Tibial artery (tissue), 4 donors: ENCODE measurements around the gene DZIP1.
A peak's percentile ranks its signal among the peaks of the same experiment; 100 is the strongest.

ENCODE experiments used
- DNase-seq, 2 donors: peaks; one replicate each; pipeline ENCODE4 v3.0.0-alpha.2; 2019
- H3K27ac ChIP-seq, 2 donors: fragments of 200-600 bp; sonication (generic) in 1 of 2; 1 replicate in 1 of 2; 2 replicates in 1 of 2; pipeline ENCODE4 v1.5.1; 2018 to 2019; ENCODE audit warnings: mild to moderate bottlenecking in 1 of 2
- H3K27me3 ChIP-seq, 2 donors: fragments of 200-600 bp; sonication (generic) in 1 of 2; one replicate each; pipeline versions ENCODE4 v1.5.1 to v1.6.0; 2016 to 2019
- H3K36me3 ChIP-seq, 3 donors: fragments of 200-600 bp; sonication (generic) in 2 of 3; one replicate each; pipeline ENCODE4 v1.5.1; 2016 to 2019; ENCODE audit warnings: mild to moderate bottlenecking in 2 of 3
- H3K4me1 ChIP-seq, 4 donors: fragments of 200-600 bp; sonication (generic) in 2 of 4; 1 replicate in 3 of 4; 2 replicates in 1 of 4; pipeline ENCODE4 v1.5.1; 2016 to 2019
- H3K4me3 ChIP-seq, 2 donors: fragments of 200-600 bp; sonication (generic) in 1 of 2; 1 replicate in 1 of 2; 2 replicates in 1 of 2; pipeline ENCODE4 v1.5.1; 2018 to 2019; ENCODE audit warnings: mild to moderate bottlenecking in 2 of 2
- H3K9me3 ChIP-seq, 3 donors: fragments of 200-600 bp; sonication (generic) in 1 of 3; one replicate each; pipeline ENCODE4 v1.5.1; 2016 to 2019
- intact Hi-C: fragments of 100-400 bp; cut with DNase I; formaldehyde crosslinking; loops from one replicate; pipeline ENCODE4 v1.15.0; 2023; ENCODE audit warnings: low total_unique reads
- TF ChIP-seq, protein P1 (sequence below), 2 experiments: fragments of 200-600 bp in 1 of 2; fragments of 450-650 bp in 1 of 2; IDR thresholded peaks; one replicate each; pipeline ENCODE4 v1.5.1; 2017 to 2019; ENCODE audit warnings: antibody characterized with exemption in 2 of 2, mild to moderate bottlenecking in 1 of 2, moderate library complexity in 1 of 2

The DZIP1 gene

DNA sequence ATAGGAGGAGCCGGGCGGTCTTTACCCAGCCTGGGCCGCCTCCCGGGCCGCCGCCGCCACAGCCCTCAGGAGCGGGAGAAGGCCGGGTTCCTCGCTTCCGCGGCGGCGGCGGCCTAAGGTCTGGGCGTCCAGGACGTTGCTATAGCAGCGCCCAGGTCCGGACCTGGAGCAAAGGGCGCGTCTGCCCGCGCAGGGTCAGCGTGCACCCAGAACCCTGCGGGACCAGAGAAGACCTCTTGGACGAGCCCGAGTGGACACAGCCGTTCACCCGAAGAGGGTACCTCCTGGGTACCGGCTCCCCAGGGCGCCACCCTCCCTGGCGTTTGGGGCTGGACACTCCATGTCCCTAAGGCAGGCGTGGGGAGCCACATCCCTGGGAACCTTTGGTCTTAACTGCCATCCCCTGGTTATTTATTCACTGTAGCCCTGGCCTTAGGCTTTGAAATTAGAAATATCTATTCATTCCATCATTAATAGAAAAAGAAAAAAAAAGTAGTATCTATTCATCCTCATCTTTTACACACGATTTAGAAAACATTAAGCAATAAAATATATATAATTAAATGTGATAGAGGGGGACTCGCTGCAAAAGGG lies 2.4 kb downstream of the DZIP1 start:
- peak; percentile 27 to 69 for DNase-seq
- peaks cover 0 to 22% (median 18%) of the 10 kb centered on the region in 4 donors for H3K4me1 ChIP-seq
- TF ChIP-seq, protein P1, sequence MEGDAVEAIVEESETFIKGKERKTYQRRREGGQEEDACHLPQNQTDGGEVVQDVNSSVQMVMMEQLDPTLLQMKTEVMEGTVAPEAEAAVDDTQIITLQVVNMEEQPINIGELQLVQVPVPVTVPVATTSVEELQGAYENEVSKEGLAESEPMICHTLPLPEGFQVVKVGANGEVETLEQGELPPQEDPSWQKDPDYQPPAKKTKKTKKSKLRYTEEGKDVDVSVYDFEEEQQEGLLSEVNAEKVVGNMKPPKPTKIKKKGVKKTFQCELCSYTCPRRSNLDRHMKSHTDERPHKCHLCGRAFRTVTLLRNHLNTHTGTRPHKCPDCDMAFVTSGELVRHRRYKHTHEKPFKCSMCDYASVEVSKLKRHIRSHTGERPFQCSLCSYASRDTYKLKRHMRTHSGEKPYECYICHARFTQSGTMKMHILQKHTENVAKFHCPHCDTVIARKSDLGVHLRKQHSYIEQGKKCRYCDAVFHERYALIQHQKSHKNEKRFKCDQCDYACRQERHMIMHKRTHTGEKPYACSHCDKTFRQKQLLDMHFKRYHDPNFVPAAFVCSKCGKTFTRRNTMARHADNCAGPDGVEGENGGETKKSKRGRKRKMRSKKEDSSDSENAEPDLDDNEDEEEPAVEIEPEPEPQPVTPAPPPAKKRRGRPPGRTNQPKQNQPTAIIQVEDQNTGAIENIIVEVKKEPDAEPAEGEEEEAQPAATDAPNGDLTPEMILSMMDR (IDR thresholded peaks at IDR 0.05), result no peak
- H3K36me3 ChIP-seq, result no peaks in the 10 kb centered on the region
- peak overlapping the region in 1 of 2 donors; percentile 25 for H3K27ac ChIP-seq
- intact Hi-C loops, result no loop called here
- H3K4me3 ChIP-seq, result peak overlapping the region; percentile 70 to 88
- H3K27me3 ChIP-seq, result no peaks in the 10 kb centered on the region
- no peaks in the 10 kb centered on the region for H3K9me3 ChIP-seq

DNA sequence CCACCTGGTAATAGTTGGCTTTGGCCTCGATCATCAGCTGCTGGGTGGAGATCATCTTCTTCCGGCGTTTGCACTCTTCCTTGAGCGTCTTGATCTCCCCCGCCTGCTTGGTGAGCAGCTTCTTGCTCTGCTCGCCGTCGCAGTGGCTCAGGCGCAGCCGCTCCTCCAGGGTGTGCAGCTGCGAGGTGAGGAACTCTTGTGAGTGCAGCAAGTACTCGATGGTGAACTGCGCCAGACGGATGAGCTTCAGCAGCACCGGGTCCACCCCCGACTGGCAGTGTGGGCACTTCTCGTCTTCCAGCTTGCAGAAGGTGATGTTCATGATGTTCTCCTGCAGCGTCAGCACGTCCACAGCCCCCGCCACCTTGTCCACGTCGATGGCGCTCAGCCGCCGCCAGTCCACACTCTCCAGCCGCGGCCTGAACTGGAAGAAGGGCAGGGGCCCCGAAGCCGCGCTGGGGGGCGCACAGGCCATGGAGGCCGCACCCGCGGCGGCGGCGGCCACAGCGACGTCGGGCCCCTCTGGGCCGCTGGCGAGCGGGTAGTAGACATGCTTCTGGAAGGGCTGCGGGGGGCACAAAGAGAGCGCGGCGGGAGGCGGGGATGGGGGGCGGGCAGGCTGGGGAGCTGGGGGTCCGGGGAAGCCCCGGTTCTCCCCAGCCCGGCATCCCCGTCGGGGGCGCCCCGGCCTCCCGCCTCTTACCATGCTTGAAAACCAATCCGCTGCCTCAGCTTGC lies 3.0 kb downstream of the DZIP1 start:
- Histone ChIP-seq H3K4me1 (peaks cover 0 to 22% (median 18%) of the 10 kb centered on the region in 4 donors), H3K4me3 (peak overlapping the region; percentile 70 to 88), H3K27ac (peak overlapping the region in 1 of 2 donors; percentile 25), H3K27me3 (no peaks in the 10 kb centered on the region), H3K36me3 (no peaks in the 10 kb centered on the region), H3K9me3 (no peaks in the 10 kb centered on the region)
- DNase-seq, result no peak
- intact Hi-C loops, result loop anchor here (2.0 kb wide), 1 partner anchor 33 kb away; no protein-coding TSS in a partner anchor
- TF ChIP-seq, protein P1 (IDR thresholded peaks at IDR 0.05), result no peak

DNA sequence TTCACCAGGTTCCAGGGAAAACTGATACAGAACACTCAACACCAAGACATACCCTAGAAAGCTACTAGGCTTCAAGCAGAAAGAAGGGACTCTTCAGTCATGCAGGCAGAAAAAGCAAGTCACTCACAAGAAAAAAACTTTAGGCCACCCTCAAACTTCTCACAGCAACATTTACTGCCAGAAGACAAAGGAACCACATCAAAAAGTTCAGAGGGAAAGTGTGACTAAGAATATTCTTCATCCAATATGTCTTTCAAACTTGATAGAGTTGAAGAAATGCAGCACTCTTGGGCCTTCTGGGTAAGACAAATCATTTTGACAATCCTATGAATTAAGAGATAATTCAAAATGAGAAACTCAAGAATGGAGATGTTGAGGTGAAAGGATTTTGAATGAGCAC lies 7.7 kb downstream of the DZIP1 start:
- H3K4me1 ChIP-seq, result peaks cover 0 to 8% (median 0%) of the 10 kb centered on the region in 4 donors
- H3K36me3 ChIP-seq, result peaks cover 0 to 13% (median 10%) of the 10 kb centered on the region in 3 donors
- H3K27me3 ChIP-seq, result no peaks in the 10 kb centered on the region
- H3K27ac ChIP-seq, result no peak overlapping the region
- no peaks in the 10 kb centered on the region for H3K9me3 ChIP-seq
- TF ChIP-seq, protein P1 (IDR thresholded peaks at IDR 0.05), result no peak
- intact Hi-C loops, result no loop called here
- H3K4me3 ChIP-seq, result no peak overlapping the region
- no peak for DNase-seq

DNA sequence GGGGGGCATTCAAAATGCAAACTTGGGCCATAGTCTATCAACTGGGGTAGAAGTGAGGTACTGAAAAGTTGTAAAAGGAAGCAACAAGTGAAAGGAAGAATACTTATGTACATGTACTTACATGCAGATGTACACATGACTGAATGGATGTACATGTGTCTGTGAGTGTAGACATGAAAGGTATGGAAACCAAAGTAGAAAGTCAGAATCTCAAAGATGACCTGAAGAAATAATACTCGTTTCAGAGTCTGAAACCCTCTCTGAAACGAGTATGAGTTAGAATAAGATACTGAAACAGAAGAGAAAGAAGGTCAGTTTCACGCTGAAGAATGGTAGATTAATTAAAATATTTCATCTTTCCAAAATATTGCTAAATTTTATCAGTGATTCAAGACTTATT lies 13.9 kb downstream of the DZIP1 start:
- H3K27me3 ChIP-seq, result no peaks in the 10 kb centered on the region
- TF ChIP-seq, protein P1 (IDR thresholded peaks at IDR 0.05), result no peak
- no peaks in the 10 kb centered on the region for H3K4me1 ChIP-seq
- no peak overlapping the region for H3K4me3 ChIP-seq
- H3K9me3 ChIP-seq, result no peaks in the 10 kb centered on the region
- H3K27ac ChIP-seq, result no peak overlapping the region
- intact Hi-C loops, result no loop called here
- no peak for DNase-seq
- H3K36me3 ChIP-seq, result peaks cover 34 to 45% (median 37%) of the 10 kb centered on the region in 3 donors

DNA sequence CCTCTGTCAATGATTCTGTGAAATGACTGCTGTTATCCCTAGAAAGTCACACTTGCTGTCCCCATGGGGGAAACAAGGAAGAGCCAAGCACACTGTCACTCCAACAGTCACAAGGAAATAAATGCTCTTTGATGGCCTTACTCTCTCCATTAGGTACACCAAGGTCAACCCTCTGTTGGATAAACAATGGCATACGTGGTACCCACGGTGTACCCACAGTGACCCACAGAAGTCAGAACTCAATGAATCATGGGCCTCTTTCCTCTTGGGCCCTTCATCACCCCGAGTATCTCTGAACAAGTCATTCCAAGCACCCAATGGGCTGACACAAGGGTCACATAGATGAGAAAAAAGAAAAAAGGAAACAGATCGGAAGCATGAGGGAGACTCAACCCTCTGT lies 15.4 kb downstream of the DZIP1 start:
- DNase-seq, result no peak
- Histone ChIP-seq H3K36me3 (peaks cover 34 to 45% (median 41%) of the 10 kb centered on the region in 3 donors), H3K4me3 (no peak overlapping the region), H3K27me3 (no peaks in the 10 kb centered on the region), H3K4me1 (no peaks in the 10 kb centered on the region), H3K9me3 (no peaks in the 10 kb centered on the region), H3K27ac (no peak overlapping the region)
- TF ChIP-seq, protein P1 (IDR thresholded peaks at IDR 0.05), result no peak
- intact Hi-C loops, result no loop called here
